A549 (cell line): ENCODE results near the gene NOS1AP. TPM values are rescaled to one million over a fixed set of nuclear protein-coding genes. Genes with fewer than 3 reads are reported as not detected.

Experiments used
- ATAC-seq, 2 experiments: fragments of 200-7000 bp in 1 of 2; fragments of >200 bp in 1 of 2; cut with Nextera tagmentation in 1 of 2; cut with Tn5 transposase in 1 of 2; 3 replicates each; pipeline versions ENCODE4 v1.8.0 to v1.9.1; 2018 to 2020; ENCODE audit warnings: mild to moderate bottlenecking in 1 of 2, moderate library complexity in 1 of 2
- CTCF ChIA-PET: fragments of 300-600 bp; sonication (Branson Sonifier 250); formaldehyde crosslinking; extraction: SDS; loops from one replicate; lab custom pipeline; 2021; ENCODE audit warnings: antibody characterized with exemption, inconsistent platforms; lab: Yijun Ruan, JAX
- POLR2A ChIA-PET: fragments of 350-600 bp; formaldehyde crosslinking; extraction: SDS; loops from one replicate; lab custom pipeline; 2021; ENCODE audit warnings: antibody characterized with exemption, inconsistent platforms; lab: Yijun Ruan, JAX
- DNase-seq, 2 experiments: peaks; one replicate each; pipeline versions ENCODE4 v3.0.0 to v3.0.0-alpha.2; 2011 to 2016; ENCODE audit warnings: low read depth in 1 of 2, low spot score in 1 of 2
- FAIRE-seq: peaks from 2 replicates; lab custom pipeline; 2011; peaks lifted over from hg19 to GRCh38; lab: Jason Lieb, UNC
- H3K27ac ChIP-seq, 2 experiments: fragments of >200 bp; sonication (Bioruptor Twin); formaldehyde crosslinking; 3 replicates each; pipeline ENCODE4 v1.5.1; 2016 to 2017
- H3K4me1 ChIP-seq: fragments of >200 bp; sonication (Bioruptor Twin); formaldehyde crosslinking; 3 replicates; pipeline ENCODE4 v1.6.1; 2016
- H3K4me2 ChIP-seq: fragments of >200 bp; sonication (Bioruptor Twin); formaldehyde crosslinking; 3 replicates; pipeline ENCODE4 v1.6.1; 2016
- H3K4me3 ChIP-seq: fragments of >200 bp; sonication (Bioruptor Twin); formaldehyde crosslinking; 3 replicates; pipeline ENCODE4 v1.5.1; 2016
- H3K9me3 ChIP-seq: fragments of >200 bp; sonication (Bioruptor Twin); formaldehyde crosslinking; 3 replicates; pipeline ENCODE4 v1.6.1; 2016
- BHLHE40 ChIP-seq: IDR thresholded peaks from 2 replicates; pipeline ENCODE4 v1.6.1; 2012; ENCODE audit warnings: low read depth, low read length, inconsistent platforms
- CBX8 ChIP-seq: fragments of 200-600 bp; sonication (generic); IDR thresholded peaks from 2 replicates; pipeline ENCODE4 v1.6.1; 2016
- CEBPB ChIP-seq, 2 experiments: fragments of >200 bp in 1 of 2; sonication (Bioruptor Twin) in 1 of 2; formaldehyde crosslinking in 1 of 2; IDR thresholded peaks; 2 replicates each; pipeline ENCODE4 v1.6.1; 2012 to 2016
- CHD2 ChIP-seq: fragments of 150-350 bp; IDR thresholded peaks from 2 replicates; pipeline ENCODE4 v1.6.1; 2014; ENCODE audit warnings: low read length; ENCODE audit not compliant: partially characterized antibody
- EHF ChIP-seq: fragments of 250-450 bp; sonication (Bioruptor Pico); IDR thresholded peaks from 2 replicates; pipeline ENCODE4 v1.5.0; 2020; ENCODE audit warnings: mild to moderate bottlenecking
- EP300 ChIP-seq, 2 experiments: fragments of >200 bp; sonication (Bioruptor Twin); formaldehyde crosslinking; IDR thresholded peaks; 2 replicates in 1 of 2; 3 replicates in 1 of 2; pipeline ENCODE4 v1.6.1; 2016 to 2017
- FOSB ChIP-seq: fragments of 250-450 bp; sonication (Bioruptor Pico); IDR thresholded peaks from 2 replicates; pipeline ENCODE4 v1.5.0; 2020; ENCODE audit warnings: mild to moderate bottlenecking, moderate library complexity
- FOXS1 ChIP-seq: fragments of 250-450 bp; sonication (Bioruptor Pico); IDR thresholded peaks from 2 replicates; pipeline ENCODE4 v1.5.0; 2020; ENCODE audit warnings: mild to moderate bottlenecking, moderate library complexity
- GATA3 ChIP-seq: IDR thresholded peaks from 2 replicates; pipeline ENCODE4 v1.6.1; 2012; ENCODE audit warnings: borderline replicate concordance
- HDAC2 ChIP-seq: fragments of 200-600 bp; sonication (generic); IDR thresholded peaks from 2 replicates; pipeline ENCODE4 v1.6.1; 2016
- HEYL ChIP-seq: fragments of 250-450 bp; sonication (Bioruptor Pico); IDR thresholded peaks from 2 replicates; pipeline ENCODE4 v1.8.0; 2021; ENCODE audit warnings: mild to moderate bottlenecking, moderate library complexity
- HOXA7 ChIP-seq: fragments of 250-450 bp; sonication (Bioruptor Pico); IDR thresholded peaks from 2 replicates; pipeline ENCODE4 v1.5.0; 2020; ENCODE audit warnings: mild to moderate bottlenecking, moderate library complexity
- HOXB5 ChIP-seq: fragments of 250-450 bp; sonication (Bioruptor Pico); IDR thresholded peaks from 2 replicates; pipeline ENCODE4 v1.5.0; 2020; ENCODE audit warnings: mild to moderate bottlenecking, moderate library complexity
- KDM1A ChIP-seq: fragments of 200-600 bp; sonication (generic); IDR thresholded peaks from 2 replicates; pipeline ENCODE4 v1.6.1; 2016; ENCODE audit warnings: low read depth, mild to moderate bottlenecking
- NPAS2 ChIP-seq: fragments of 250-450 bp; sonication (Bioruptor Pico); IDR thresholded peaks from 2 replicates; pipeline ENCODE4 v1.8.0; 2022; ENCODE audit warnings: mild to moderate bottlenecking, moderate library complexity, borderline replicate concordance
- NR3C1 ChIP-seq: fragments of >200 bp; sonication (Bioruptor Twin); formaldehyde crosslinking; IDR thresholded peaks from 3 replicates; pipeline ENCODE4 v1.6.1; 2017
- PHF8 ChIP-seq: fragments of 200-600 bp; sonication (generic); IDR thresholded peaks from 2 replicates; pipeline ENCODE4 v1.6.1; 2016; ENCODE audit warnings: low read depth, mild to moderate bottlenecking, antibody characterized with exemption, moderate library complexity, borderline replicate concordance
- POLR2A ChIP-seq: IDR thresholded peaks from 2 replicates; pipeline ENCODE4 v1.6.1; 2012; ENCODE audit warnings: mild to moderate bottlenecking, low read length
- POLR2AphosphoS2 ChIP-seq: conservative IDR thresholded peaks from 2 replicates; pipeline ENCODE4 v1.6.1; 2012; ENCODE audit warnings: low read length, improper control_type of control experiment, inconsistent platforms
- RAD21 ChIP-seq, 2 experiments: fragments of >200 bp in 1 of 2; sonication (Bioruptor Twin) in 1 of 2; formaldehyde crosslinking in 1 of 2; IDR thresholded peaks in 1 of 2; conservative IDR thresholded peaks in 1 of 2; 2 replicates in 1 of 2; 3 replicates in 1 of 2; pipeline ENCODE4 v1.6.1; 2012 to 2018; ENCODE audit warnings: inconsistent platforms in 1 of 2
- RARB ChIP-seq: fragments of 250-450 bp; sonication (Bioruptor Pico); IDR thresholded peaks from 2 replicates; pipeline ENCODE4 v1.8.0; 2021; ENCODE audit warnings: mild to moderate bottlenecking, moderate library complexity
- RCOR1 ChIP-seq: fragments of 150-350 bp; IDR thresholded peaks from 2 replicates; pipeline ENCODE4 v1.6.1; 2014; ENCODE audit warnings: antibody characterized with exemption, low read length, low read depth
- TFCP2L1 ChIP-seq: fragments of 250-450 bp; sonication (Bioruptor Pico); IDR thresholded peaks from 2 replicates; pipeline ENCODE4 v1.5.0; 2021; ENCODE audit warnings: mild to moderate bottlenecking
- TP53 ChIP-seq: fragments of 250-450 bp; sonication (Bioruptor Pico); IDR thresholded peaks from 2 replicates; pipeline ENCODE4 v1.5.0; 2021; ENCODE audit warnings: mild to moderate bottlenecking, moderate library complexity
- ZC3H11A ChIP-seq: fragments of 450-650 bp; IDR thresholded peaks from 2 replicates; pipeline ENCODE4 v1.6.1; 2014; ENCODE audit warnings: antibody characterized with exemption, mild to moderate bottlenecking
- ZNF302 ChIP-seq: fragments of 250-450 bp; sonication (Bioruptor Pico); IDR thresholded peaks from 2 replicates; pipeline ENCODE4 v1.9.0; 2021; ENCODE audit warnings: inconsistent platforms, mild to moderate bottlenecking, moderate library complexity
- ZSCAN20 ChIP-seq: fragments of 250-450 bp; sonication (Bioruptor Pico); IDR thresholded peaks from 2 replicates; pipeline ENCODE4 v1.8.0; 2022; ENCODE audit warnings: mild to moderate bottlenecking, moderate library complexity
- WGBS: methylation state at CpG from one replicate; pipeline ENCODE4 v1.1.6; 2017; ENCODE audit errors: missing lambda C conversion rate; 5-methylcytosine and 5-hydroxymethylcytosine counted together
- polyA plus RNA-seq, 4 experiments: library from polyadenylated mRNA; depleted of rRNA in 3 of 4; stranded (reverse); fragments of >200 nt; fragmentation: RNase III in 1 of 4; extraction: RNeasy Plus Mini Kit Qiagen cat#74134 plus additional on column Dnase treatment in 1 of 4; gene quantifications; 2 replicates in 3 of 4; 3 replicates in 1 of 4; pipeline ENCODE4 v1.2.3, GENCODE V29; 2011 to 2017
- TF ChIP-seq, protein P1 (sequence below): fragments of 250-450 bp; sonication (Bioruptor Pico); IDR thresholded peaks from 2 replicates; pipeline ENCODE4 v1.5.0; 2021; ENCODE audit warnings: mild to moderate bottlenecking, moderate library complexity, borderline replicate concordance
- TF ChIP-seq, protein P2 (sequence below): fragments of >200 bp; sonication (Bioruptor Twin); formaldehyde crosslinking; IDR thresholded peaks from 3 replicates; pipeline ENCODE4 v1.5.1; 2016
- TF ChIP-seq, protein P3 (sequence below): fragments of 250-450 bp; sonication (Bioruptor Pico); IDR thresholded peaks from 2 replicates; pipeline ENCODE4 v1.5.0; 2020; ENCODE audit warnings: low read depth, mild to moderate bottlenecking, moderate library complexity

NOS1AP gene
- polyA plus RNA-seq, 2 of the 4 experiments (the other 2 are of a cell fraction), result 0.17 to 0.25 TPM

DNA sequence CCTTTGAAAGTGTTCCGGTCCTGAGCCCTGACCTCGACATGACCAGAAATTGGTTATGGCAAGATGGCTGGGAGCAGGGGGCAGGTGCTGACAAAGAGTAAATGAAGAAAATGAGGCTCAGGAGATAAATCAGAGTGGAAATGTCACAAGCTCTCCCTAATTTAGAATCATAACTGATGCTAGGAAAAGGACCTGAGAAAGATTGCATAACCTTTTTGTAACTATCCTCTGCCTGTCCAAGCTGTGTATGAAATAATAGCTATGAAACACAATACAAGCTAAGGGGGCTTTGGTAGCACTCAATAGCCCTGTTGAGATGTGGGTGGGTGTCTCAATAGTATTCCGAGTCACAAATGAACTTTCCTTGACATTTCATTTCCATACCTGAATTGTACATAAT, 12.9 kb upstream of the NOS1AP start:
- 76% methylated on average over 3 of the region's 3 CpGs for WGBS
- DNase-seq (no peak), FAIRE-seq (no peak), ATAC-seq (no peak)
- ChIA-PET POLR2A (interaction anchor here (1.0 kb wide), 1 partner anchor 335 kb away, joined by 3 read pairs; no protein-coding TSS in a partner anchor), CTCF (interaction anchor here (0.6 to 2.6 kb wide), 49 partner anchors 9 to 791 kb away, joined by 3 to 44 read pairs (median 4); partner anchors contain the start of genes C1orf226 and NOS1AP)
- Histone ChIP-seq H3K4me3 (no peak overlapping the region), H3K27ac (no peak overlapping the region), H3K4me1 (peaks cover 13% of the 10 kb centered on the region), H3K4me2 (no peak overlapping the region), H3K9me3 (no peaks in the 10 kb centered on the region)
- TF ChIP-seq GATA3 (no peak), HEYL (CRISPR knock-in tag) (no peak), POLR2AphosphoS2 (no peak), BHLHE40 (no peak), POLR2A (no peak), CEBPB (IDR thresholded peaks at IDR 0.05) (no peak)
- TF ChIP-seq, protein P1, sequence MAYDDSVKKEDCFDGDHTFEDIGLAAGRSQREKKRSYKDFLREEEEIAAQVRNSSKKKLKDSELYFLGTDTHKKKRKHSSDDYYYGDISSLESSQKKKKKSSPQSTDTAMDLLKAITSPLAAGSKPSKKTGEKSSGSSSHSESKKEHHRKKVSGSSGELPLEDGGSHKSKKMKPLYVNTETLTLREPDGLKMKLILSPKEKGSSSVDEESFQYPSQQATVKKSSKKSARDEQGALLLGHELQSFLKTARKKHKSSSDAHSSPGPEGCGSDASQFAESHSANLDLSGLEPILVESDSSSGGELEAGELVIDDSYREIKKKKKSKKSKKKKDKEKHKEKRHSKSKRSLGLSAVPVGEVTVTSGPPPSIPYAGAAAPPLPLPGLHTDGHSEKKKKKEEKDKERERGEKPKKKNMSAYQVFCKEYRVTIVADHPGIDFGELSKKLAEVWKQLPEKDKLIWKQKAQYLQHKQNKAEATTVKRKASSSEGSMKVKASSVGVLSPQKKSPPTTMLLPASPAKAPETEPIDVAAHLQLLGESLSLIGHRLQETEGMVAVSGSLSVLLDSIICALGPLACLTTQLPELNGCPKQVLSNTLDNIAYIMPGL, result no peak

DNA sequence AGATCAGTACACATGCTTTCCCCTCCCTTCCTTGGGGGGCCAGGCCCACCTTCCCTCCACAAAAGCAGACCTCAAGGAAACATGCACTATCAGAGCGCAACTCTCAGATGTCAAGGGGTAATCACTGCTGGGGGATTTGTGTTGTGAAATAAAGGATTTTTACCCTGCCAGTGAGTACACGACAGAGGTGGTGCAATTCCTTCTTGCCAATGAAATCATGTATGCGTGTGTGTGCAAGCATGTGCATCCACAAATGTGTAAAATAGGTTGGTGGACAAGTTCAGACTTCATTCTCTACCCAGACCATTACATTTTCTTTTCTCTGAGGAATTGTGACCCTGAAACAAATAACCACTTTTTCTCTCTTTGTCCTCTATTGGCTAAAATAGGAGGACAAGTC, 9.8 kb upstream of the NOS1AP start:
- Histone ChIP-seq H3K4me1 (peaks cover 11% of the 10 kb centered on the region), H3K27ac (no peak overlapping the region), H3K4me3 (no peak overlapping the region), H3K4me2 (no peak overlapping the region), H3K9me3 (no peaks in the 10 kb centered on the region)
- POLR2A ChIA-PET, result no interaction called here
- DNase-seq (no peak), FAIRE-seq (no peak), ATAC-seq (no peak)
- 47% methylated on average over 3 of the region's 3 CpGs for WGBS
- CTCF ChIA-PET, result no interaction called here
- TF ChIP-seq EHF (CRISPR knock-in tag), result no peak
- TF ChIP-seq, protein P2, sequence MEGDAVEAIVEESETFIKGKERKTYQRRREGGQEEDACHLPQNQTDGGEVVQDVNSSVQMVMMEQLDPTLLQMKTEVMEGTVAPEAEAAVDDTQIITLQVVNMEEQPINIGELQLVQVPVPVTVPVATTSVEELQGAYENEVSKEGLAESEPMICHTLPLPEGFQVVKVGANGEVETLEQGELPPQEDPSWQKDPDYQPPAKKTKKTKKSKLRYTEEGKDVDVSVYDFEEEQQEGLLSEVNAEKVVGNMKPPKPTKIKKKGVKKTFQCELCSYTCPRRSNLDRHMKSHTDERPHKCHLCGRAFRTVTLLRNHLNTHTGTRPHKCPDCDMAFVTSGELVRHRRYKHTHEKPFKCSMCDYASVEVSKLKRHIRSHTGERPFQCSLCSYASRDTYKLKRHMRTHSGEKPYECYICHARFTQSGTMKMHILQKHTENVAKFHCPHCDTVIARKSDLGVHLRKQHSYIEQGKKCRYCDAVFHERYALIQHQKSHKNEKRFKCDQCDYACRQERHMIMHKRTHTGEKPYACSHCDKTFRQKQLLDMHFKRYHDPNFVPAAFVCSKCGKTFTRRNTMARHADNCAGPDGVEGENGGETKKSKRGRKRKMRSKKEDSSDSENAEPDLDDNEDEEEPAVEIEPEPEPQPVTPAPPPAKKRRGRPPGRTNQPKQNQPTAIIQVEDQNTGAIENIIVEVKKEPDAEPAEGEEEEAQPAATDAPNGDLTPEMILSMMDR, result no peak
- TF ChIP-seq HOXA7, result no peak
- TF ChIP-seq, protein P3, sequence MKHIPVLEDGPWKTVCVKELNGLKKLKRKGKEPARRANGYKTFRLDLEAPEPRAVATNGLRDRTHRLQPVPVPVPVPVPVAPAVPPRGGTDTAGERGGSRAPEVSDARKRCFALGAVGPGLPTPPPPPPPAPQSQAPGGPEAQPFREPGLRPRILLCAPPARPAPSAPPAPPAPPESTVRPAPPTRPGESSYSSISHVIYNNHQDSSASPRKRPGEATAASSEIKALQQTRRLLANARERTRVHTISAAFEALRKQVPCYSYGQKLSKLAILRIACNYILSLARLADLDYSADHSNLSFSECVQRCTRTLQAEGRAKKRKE (CRISPR knock-in tag), result no peak
- TF ChIP-seq FOXS1 (CRISPR knock-in tag), result no peak
- TF ChIP-seq CBX8, result no peak
- TF ChIP-seq KDM1A, result no peak
- no peak for TF ChIP-seq HDAC2
- no peak for TF ChIP-seq PHF8
- no peak for TF ChIP-seq RARB (CRISPR knock-in tag)
- no peak for TF ChIP-seq NPAS2 (CRISPR knock-in tag)
- TF ChIP-seq ZC3H11A, result no peak
- no peak for TF ChIP-seq RAD21 (conservative IDR thresholded peaks at IDR 0.05 in 1 of 2, IDR thresholded peaks at IDR 0.05 in 1 of 2)

DNA sequence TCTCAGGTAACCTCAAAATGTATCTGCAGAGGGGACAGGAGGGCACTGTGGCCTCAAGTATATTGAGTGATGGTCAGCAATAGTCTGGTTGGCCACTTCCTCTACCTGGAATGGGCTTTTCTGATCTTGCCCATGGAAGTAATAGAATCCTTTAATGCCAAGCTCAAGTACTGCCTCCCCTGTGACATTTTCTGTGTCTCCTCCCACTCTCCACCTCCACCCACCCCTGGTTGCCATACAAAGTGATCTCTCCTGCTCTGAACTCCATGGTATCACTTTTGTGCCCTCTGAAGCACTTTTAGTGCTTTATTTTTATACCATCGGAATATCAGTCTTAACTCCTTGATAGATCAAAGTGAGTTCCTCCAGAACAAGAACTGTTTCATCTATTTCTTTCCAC, 9.2 kb upstream of the NOS1AP start:
- CTCF ChIA-PET, result no interaction called here
- TF ChIP-seq GATA3 (no peak), POLR2AphosphoS2 (no peak), HOXA7 (no peak), RCOR1 (no peak), NR3C1 (no peak), TFCP2L1 (CRISPR knock-in tag) (no peak), POLR2A (no peak), EP300 (IDR thresholded peaks at IDR 0.05) (no peak), RARB (CRISPR knock-in tag) (no peak), FOSB (CRISPR knock-in tag) (no peak), RAD21 (conservative IDR thresholded peaks at IDR 0.05 in 1 of 2, IDR thresholded peaks at IDR 0.05 in 1 of 2) (no peak), HOXB5 (CRISPR knock-in tag) (no peak), CHD2 (no peak), ZC3H11A (no peak), ZNF302 (CRISPR knock-in tag) (no peak), CBX8 (no peak), TP53 (CRISPR knock-in tag) (no peak), ZSCAN20 (CRISPR knock-in tag) (no peak)
- TF ChIP-seq, protein P2, result no peak
- DNase-seq (no peak), ATAC-seq (no peak), FAIRE-seq (no peak)
- Histone ChIP-seq H3K4me3 (no peak overlapping the region), H3K27ac (no peak overlapping the region), H3K4me2 (no peak overlapping the region), H3K4me1 (peaks cover 5% of the 10 kb centered on the region; the same call in 2 of the 3 replicates), H3K9me3 (no peaks in the 10 kb centered on the region)
- 94% methylated on average over 1 of the region's 1 CpG for WGBS
- POLR2A ChIA-PET, result no interaction called here
